Dermis microvascular lymphatic vessel endothelial cell (primary cell): ENCODE data around the gene PBRM1. TPM values are rescaled to one million over a fixed set of nuclear protein-coding genes. Genes with fewer than 3 reads are reported as not detected.
A peak's percentile ranks its signal among the peaks of the same experiment; 100 is the strongest.
"Not testable (repeated sequence)": the region's sequence is repeated elsewhere in the genome, so short reads cannot be mapped to it uniquely, and the experiment has no call there.

ENCODE experiments used
- DNase-seq, 2 donors: peaks; one replicate each; pipeline versions ENCODE4 v3.0.0 to v3.0.0-alpha.2; 2010; ENCODE audit warnings: low read depth in 2 of 2
- total RNA-seq: library from RNA; depleted of rRNA; stranded (reverse); fragments of >200 nt; gene quantifications from 2 replicates; pipeline ENCODE4 v1.2.1, GENCODE V29; 2014

Gene PBRM1
- total RNA-seq, 1 donor from 2014 or later: 51.9 TPM

DNA sequence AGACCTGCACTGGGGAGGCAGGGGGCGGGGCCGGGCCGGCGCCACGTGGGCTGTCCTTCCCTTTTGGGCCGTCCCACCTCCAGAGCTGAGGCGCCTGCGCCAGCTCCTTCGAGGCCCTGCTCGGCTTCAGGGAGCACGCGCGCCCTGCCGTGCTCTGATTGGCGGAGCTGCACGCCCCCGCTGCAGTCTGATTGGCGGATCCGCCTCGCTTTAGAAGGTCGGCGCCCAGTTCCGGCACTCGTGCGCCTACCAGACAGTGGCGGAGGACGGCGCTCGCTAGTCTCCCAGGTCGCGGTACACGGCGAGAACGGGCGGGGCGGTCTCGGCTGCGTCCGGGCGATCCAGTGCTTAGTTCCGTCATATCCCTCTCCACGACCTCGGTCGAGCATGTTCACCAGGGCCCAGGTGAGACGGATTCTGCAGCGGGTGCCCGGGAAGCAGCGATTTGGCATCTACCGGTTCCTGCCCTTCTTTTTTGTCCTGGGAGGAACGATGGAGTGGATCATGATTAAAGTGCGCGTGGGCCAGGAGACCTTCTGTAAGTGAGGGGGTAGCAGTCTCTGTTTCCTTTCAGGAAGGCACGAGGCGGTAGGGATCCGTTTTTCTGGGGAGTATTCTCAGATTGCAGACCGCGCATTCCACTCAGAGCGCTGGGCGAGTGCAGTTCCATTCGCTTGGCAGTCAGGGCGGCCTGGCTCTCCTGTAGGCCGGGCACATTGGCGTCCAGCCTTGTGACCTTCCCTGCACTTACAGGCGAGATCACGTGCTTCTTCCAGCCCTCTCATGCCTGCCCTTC lies 149.1 kb downstream of the PBRM1 start, which contains the start of gene UQCC5:
UQCC5 (plus strand) TSS at position 237 of the 796 bp plus-strand sequence; CDS start at position 388, 151 bp downstream.
- peak; percentile 94 to 100 for DNase-seq

DNA sequence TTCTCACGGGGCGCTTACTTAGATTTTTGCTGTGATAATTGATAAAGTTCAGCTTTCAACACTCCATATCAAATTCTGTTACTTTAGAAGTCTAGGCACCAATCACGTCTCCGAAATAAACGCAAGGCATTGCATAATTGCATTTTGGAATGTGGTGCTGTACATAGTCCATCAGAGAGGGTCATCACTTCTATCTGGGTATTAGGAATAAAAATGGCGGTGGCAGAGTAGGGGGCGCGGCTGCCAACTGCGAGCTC lies 149.7 kb downstream of the PBRM1 start:
- no peak for DNase-seq

DNA sequence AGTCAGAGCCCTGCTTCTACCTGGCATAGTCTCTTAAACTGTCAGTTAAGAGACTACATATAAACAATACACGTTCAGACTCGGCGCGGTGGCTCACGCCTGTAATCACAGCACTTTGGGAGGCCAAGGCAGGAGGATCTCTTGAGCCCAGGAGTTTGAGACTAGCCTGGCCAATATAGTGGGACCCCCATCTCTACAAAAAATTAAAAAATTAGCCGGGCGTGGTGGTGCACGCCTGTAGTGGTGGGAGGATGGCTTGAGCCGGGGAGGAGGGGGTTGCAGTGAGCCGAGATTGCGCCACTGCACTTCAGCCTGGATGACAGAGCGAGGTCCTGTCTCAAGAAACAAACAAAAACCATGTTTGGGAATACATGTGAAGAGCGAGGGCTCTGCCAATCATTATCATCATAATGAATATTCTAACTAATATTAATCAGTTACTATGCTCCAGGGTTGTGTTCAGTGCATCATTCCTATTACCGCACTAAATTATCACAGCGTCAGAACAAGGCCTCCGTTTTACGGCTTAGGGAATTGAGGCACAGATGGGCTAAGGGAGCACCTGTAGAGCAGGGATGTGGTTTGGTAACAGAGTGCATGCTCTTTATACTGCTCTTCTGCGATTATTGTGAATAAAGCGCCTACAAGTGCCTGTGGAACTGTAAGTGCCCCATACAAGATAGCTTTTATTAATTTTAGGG lies 150.2 kb downstream of the PBRM1 start:
- no peak for DNase-seq

DNA sequence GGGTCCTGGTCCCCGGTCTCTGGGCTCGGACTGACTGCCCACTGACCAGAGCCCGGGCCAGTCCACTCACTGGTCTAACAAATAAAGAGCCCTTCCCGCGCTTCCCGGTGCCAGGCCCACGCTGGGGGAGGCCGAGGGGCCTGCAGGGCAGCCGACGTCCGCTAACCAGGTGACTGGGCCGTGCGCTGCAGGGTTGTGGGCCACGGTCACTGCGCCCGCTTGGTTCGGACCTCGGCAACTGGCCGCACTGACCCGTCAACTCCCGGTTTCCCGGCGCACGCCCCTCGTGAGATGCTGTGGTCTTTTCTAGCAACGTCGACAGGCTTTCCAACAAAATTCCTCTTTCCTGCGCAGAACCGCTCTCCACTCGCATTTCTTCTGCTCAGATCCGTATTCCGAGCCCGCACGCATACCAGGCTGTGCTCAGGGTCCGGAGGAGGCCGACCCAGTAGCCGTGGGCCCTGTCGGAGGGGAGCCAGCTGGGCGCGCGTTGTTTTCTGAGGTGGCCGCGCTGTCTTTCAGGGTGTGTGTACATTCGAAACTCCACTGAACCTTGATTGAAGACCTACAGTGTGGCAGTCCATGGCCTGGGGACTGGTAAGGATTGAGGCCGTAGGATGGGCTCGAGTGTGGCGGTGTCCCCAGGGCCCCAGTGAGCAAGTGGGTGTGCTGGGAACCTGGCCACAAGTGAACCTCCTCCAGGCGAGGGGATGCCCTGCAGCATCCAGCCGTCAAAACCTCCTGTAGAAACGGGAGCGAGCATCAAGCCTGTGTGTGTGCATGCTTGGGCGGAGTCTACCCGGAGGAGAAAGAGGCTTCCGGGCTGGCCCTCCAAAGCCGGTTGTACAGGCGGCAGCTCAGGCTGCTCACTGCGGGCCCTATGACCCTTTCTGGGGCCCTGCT lies 151.2 kb downstream of the PBRM1 start:
- no peak for DNase-seq

DNA sequence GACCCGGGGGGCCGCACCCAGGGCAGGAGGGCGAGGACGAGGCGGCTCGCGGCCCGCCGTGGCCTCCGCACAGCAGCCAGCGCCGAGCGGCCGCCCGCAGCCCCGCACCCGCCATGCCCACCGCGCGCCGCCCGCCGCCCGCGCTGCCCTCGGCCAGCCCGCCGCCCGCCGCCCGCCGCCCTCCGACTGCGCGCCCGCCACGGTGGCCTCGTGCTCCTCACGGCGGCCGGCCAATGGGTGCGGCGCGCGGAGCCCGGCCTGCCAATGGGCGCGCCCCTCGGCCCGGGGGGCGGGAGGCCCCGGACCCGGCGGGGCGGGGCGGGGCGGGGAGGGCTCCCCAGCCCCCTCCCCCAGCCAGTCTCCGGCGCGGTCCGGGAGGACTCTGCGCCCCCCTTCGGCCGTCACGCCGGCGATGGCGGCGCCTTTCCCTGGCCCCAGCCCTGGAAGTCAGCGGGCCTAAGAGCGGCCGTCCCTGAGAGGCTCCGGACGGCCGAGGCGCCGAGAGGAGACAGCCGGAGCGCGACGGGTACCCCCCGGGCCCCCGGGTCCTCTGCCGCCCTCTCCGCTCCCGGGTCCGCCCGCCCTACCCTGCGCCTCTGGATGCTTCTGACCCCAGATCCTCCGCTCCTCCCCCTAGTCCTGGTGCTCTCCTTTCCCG lies 152.0 kb downstream of the PBRM1 start, which contains the start of gene NT5DC2:
NT5DC2 (minus strand) TSS at position 235 of the 658 bp plus-strand sequence; CDS start at position 115, 120 bp downstream.
- DNase-seq: peak; percentile 9 to 83

DNA sequence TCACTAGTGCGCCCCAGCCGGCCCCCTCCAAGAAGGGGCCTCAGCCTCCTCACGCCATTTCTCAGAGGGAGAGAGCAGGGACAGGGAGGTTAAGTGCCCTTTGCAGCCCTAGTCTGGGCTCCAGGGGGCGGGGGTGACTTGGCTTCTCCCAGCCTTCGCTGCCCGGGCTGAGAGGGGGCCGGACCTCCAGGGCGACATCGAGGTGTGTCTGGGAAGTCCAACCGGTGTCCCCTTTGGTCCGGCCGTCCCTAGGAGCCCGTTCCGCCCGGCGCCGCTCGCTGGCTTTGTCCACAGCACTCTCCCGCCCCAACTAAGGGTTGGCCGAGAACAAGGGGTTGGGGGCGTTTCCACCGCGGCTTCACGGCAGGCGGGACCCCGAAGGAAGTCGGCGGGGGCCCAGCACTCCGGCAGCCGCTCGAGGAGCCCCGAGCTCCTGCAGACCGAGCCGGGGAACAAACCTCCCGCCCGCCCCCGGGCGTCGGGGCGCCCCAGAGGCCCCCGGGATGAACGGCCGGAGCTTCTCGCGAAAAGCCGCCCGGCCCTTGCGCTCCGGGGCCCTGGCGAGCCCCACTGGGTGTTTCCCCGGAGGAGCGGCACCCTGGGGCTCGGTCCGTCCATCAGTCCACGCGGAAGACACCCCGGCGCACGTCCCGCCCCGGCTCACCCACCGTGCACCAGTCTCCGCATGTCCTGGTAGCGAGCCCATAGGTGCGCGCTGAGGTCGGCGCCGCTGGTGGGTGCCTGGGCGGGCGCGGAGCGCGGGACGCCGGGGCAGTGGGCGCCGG lies 152.7 kb downstream of the PBRM1 start:
- peak in 1 of 2 donors; percentile 43 for DNase-seq

DNA sequence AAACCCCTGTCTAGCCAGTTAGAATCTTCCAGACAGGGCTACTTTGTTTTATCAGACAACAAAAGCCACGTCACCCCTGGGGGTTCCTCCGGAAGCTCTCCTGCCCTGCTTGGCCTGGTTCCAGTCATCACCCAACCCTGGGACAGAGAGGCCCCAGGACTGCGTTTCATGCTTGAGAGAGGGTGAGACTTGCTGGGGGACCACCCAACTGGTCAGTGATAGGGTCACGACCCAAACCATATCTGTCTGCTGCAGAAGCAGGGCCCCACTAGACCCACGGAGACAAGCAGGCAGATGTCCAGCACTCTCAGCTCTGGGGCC lies 153.2 kb downstream of the PBRM1 start:
- DNase-seq: peak; percentile 41 to 90

DNA sequence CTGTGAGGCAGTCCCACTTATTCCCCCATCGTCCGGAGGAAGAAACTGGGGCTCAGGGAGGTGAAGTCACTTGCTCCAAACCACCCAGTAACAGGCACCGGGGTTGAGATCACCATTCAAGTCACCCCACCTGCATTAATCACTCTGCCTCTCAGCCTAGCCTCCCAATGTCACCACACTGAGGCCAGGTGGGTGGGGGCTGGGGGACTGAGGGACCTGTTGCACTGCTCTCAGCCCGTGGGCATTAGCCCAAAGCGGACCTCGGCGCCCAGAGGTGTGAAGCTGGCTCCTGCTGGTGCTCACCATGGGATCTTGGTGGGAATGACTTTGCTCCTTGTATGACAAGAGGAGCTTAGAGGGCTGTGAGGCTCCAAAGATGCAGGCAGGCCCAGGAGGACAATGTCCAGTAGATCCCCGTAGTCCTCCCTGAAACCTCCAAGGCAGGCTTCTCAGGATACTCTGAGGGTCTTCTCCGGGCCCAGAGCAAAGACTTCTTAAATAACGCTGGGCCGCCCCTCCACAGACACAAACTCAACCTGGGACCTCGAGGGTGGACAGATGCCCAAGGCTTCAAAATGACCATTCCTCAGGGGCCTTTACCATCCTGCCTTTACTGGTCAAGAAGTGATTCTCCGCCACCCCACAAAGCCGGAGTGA lies 153.7 kb downstream of the PBRM1 start:
- DNase-seq: no peak

DNA sequence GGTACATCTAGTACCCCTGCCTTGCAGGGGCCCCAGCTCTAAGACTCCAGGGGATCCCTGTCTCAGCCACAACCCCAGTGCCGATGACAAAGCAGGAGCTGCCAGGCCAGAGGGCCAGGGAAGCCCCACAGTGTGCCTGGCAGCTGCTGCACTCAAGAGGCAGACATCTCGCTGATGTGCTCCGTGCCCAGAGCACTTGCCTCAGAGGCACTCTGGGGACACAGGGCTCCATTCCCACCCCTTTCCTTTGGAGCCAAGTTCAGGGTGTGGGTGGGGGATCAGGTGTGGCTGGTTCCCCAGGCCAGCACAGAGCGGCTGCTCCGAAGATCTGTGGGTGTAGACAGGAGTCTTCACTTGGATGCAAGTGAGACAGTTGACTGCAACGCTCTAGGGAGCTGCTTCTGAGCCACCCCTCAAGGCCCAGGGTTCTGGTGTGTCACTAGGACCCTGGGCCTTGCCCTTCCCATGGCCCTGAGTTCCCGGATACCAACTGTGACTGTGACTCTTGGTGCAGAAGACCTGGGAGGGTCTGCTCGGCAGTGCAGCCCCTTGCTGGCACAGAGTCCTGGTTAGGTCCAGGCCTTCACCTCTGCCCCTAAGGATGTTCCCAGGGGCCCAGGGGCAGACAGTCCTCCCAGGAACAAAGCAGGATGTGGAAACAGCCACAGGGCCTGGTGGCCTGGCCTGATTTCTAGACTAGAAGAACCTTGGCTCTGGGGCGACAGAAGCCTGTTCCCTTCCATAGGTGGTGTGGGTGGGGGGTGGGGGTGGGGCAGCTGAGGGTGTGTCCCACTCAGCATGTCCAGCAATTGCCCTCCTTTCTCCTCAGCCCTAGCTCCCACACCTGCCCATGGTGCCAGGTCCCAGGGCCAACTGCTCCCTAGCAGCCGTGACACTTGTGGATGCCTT lies 154.5 kb downstream of the PBRM1 start:
- no peak for DNase-seq

DNA sequence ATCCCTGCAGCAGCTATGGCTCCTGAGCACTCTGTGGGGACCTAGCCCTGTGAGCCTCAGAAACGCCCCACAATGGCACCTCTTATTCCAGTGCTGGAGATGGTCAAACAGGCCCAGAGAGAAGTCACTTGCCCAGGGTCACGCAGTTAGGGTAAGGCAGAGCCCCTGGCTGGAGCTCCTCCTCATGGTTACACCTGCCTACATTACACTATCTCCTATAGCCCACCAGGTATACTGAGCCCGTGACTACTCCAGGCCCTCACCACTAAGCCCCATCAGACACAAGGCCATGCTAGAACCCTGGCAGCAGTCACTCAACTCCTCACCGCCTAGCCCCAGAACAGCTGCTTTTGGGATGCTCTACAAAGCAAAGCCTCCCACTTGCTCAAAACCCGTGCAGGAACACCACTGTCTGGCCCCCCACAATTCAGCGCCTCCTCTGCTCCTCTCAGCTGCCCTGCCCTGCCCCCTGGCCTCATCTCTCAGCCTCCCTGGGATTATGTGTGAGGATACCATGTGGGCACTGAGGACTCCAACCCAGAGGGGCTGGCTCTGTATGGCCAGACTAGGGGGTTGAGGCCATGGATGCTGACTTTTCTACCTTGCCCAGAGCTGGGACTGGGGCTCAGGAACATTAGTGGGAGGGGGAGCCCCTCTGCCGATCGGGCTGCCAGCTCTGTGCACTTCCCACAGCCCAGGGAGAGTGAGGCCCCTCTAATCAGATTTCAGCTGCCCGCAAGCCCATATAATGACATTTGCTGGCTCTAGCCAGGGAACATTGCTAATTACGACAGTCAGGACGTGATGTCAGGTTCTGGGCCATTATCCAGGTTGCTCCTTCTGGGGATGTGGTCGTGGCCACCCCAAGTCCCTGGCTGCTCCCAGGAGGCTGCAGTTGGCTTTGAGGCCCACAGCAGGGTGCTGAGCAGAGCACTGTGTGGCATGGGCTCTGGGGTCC lies 156.1 kb downstream of the PBRM1 start:
- DNase-seq: peak in 1 of 2 donors; percentile 22

DNA sequence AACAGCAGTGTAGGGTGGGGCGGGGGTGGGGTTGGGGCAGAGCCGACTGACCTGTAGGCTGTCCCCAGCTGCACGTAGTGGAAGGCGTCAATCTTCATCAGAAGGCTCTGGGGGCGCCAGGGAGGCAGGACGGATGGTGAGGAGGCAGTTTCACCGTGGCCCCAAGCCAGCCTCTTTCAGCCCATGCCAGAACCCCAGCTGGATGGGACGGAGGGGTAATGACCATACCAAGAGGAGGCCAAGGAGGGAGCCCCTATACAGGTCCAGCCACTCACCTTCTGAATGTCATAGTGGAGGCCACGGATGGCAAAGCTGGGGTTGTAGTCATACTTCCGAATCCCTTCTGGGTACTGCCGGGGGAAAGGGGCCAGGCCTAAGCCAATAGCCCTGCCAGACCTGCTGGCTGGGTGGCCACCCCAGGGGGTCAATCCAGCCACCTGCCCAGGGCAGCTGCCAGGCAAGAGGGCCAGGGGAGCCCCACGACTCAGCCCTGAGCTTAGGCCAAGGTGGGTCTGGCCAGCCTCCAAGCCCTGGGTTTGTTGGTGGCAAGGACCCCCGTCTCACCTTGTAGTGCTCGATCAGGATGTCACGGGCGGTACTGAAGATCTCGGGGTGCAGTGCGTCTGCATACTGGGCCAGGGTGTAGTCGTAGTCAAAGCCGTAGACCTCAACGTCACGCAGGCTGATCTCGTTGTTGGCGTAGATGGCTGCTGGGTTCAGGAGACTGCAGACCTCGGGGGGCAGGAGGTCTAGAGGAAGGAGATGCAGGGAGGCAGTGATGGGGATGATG lies 156.9 kb downstream of the PBRM1 start:
- no peak for DNase-seq

DNA sequence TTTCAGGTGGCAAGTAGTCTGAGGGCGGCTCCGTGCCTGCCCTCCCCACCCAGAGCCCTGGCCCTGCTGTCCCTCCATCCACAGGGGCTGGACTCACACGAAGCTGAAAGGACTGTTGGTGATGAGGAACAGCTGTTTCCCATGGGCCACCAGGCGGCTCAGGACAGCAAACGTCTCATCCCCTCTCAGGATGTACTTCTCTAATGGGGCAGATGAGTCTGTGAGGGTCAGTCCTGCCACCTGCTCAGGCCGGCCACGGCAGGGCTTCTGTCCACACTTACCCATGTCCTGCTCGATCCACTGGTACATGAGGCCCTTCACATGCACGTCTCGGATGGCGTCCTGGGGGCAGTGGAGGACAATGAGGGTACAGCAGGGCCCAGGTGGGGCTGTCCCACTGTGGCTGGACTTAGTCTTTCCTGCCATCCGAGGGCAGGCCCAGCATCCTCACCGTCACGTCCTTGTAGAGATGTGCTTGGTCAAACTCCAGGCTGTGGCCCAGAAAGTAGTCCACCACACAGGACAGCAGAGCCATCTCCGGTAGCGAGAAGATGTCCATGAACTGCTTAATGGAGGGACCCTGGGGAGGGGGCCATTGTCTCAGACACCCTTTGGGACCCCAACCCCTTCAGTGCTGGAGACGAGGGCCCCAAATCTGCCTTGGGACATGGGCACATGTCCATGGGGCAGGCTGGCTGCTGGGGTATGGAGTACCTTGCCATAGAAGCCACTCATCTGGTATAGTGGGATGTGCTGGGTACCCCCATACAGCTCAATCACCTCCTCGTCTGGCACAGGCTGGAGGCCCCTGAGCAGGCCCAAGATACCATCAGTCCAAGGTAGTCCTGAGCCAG lies 157.8 kb downstream of the PBRM1 start:
- DNase-seq: no peak

DNA sequence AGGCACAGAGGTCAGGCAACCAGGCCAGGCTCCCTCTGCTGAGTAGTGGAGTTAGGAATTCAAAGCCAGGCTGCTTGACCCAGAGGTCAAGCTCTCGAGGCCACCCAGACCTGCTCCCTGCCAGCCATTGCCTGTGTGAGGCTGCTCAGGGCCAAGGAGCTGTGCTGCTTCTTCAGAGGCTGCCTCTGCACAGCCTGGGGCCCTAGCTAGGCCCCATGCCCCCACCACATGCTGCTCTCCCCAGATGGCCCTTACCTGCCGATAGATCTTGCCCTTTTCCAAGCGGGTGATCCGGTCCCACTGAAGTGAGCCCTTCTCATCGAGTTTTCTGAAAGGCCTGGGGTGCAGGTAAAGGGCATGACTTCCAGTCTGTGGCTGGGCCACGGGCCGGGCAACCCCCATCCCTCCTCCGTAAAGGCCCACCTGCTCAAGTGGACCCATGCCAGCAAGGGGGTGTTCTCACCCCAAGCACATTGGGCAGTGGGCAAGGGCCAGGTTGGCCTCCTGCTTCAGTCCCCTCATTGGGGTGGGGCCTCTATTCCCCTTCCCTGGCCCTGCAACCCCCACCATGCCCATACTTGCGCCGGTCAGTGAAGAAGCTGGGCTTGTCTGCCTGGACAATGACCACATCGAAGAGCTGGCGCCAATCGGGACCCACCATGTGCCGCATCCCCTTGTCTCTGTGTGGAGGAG lies 158.5 kb downstream of the PBRM1 start:
- no peak for DNase-seq

DNA sequence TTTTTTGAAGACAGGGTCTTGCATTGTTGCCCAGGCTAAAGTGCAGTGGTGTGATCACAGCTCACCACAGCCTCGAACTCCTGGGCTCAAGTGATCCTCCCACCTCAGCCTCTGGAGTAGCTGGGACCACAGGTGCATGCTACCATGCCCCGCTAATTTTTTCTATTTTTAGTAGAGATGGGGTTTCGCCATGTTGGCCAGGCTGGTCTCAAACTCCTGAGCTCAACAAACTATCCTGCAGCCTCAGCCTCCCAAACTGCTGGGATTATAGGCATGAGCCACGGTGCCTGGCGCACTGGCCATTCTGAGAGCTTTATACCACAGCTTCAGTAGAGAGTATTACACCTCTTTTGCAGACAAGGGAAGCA lies 159.1 kb downstream of the PBRM1 start:
- DNase-seq: not testable (repeated sequence)

DNA sequence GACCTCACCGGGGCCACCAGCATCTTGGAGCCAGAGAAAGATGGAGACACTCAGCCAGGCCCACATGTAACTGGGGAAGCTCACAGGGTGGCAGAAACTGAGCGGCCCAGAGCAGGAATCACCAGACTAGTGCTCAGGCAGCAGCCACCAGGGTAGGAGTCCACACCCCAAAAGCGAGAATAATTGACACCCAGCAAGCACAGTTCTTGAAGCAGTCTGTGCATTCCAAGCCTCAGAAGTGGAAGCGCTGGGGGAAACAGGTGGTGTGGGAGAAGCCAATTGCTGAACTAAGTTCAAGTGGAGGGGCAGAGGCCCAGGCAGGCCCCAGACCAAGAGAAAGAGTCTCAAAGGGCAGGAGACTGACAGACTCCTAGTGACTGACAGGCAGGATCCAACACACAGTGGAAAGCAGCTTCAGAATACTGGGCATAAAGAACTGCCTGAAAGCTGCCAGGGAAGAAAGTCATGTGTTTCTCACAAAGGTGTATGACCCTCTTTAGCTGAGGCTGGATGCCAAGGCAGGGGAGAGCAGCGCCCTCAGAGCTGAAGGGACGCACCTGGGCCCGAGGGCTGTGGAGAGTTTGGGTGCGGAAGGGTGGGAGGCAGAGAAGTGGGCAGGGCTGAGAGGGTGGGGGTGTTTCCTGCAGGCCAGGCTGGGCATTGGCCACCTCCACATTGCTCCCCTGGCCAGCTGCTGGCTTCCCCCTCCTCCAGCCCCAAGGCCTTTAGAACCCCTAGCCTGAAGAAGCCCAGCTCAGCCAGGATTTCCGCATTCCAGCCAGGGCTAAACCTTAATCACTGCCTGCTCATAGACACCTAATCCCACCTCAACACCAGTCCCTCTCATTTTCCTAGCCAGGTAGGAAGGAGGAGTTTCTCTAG lies 159.8 kb downstream of the PBRM1 start:
- no peak for DNase-seq
